Putamen (tissue), 1 donor: ENCODE data around the gene ZNF618.

ENCODE experiments used
- DNase-seq: peaks from one replicate; pipeline ENCODE4 v3.0.0-alpha.2; 2016; ENCODE audit warnings: low spot score

Gene ZNF618

GRCh38 chr9:113957351-113957750 lies 81.2 kb downstream of the ZNF618 start:
- no peak for DNase-seq

GRCh38 chr9:113957821-113958341 lies 81.8 kb downstream of the ZNF618 start:
- DNase-seq: no peak

GRCh38 chr9:113958556-113958955 lies 82.4 kb downstream of the ZNF618 start:
- DNase-seq: no peak

- DNase-seq: no peak
Observed at GRCh38 chr9:113960768-113961167, 84.7 kb downstream of the ZNF618 start.

GRCh38 chr9:113962396-113962795 lies 86.3 kb downstream of the ZNF618 start:
- no peak for DNase-seq

GRCh38 chr9:113963017-113963620 lies 87.0 kb downstream of the ZNF618 start:
- DNase-seq: no peak

- DNase-seq: no peak
Observed at GRCh38 chr9:113963696-113964494, 87.8 kb downstream of the ZNF618 start.

GRCh38 chr9:113964495-113965170 lies 88.5 kb downstream of the ZNF618 start:
- no peak for DNase-seq

GRCh38 chr9:113966394-113966793 lies 90.3 kb downstream of the ZNF618 start:
- no peak for DNase-seq

GRCh38 chr9:113967380-113967779 lies 91.3 kb downstream of the ZNF618 start:
- DNase-seq: no peak

- no peak for DNase-seq
Observed at GRCh38 chr9:113969343-113969742, 93.2 kb downstream of the ZNF618 start.

- no peak for DNase-seq
Observed at GRCh38 chr9:113973226-113973625, 97.1 kb downstream of the ZNF618 start.

- peak; percentile 66 for DNase-seq
Observed at GRCh38 chr9:113973963-113974413, 97.9 kb downstream of the ZNF618 start.

- no peak for DNase-seq
Observed at GRCh38 chr9:113976915-113977314, 100.8 kb downstream of the ZNF618 start.

- DNase-seq: no peak
Observed at GRCh38 chr9:113978725-113979342, 102.7 kb downstream of the ZNF618 start.

- DNase-seq: no peak
Observed at GRCh38 chr9:113979343-113980127, 103.4 kb downstream of the ZNF618 start.

- DNase-seq: no peak
Observed at GRCh38 chr9:113984639-113985380, 108.7 kb downstream of the ZNF618 start.

- no peak for DNase-seq
Observed at GRCh38 chr9:113985968-113986585, 110.0 kb downstream of the ZNF618 start.

- DNase-seq: no peak
Observed at GRCh38 chr9:113986931-113987330, 110.8 kb downstream of the ZNF618 start.

- DNase-seq: no peak
Observed at GRCh38 chr9:113987526-113987925, 111.4 kb downstream of the ZNF618 start.
